ENCODE measurements around the gene BCAT1. TPM values are rescaled to one million over a fixed set of nuclear protein-coding genes. Genes with fewer than 3 reads are reported as not detected.

Gene BCAT1
- total and polyA plus RNA-seq, 2 of the 8 experiments (the other 6 are each of a cell fraction or from before 2014, with no cell fraction given) = 19.7 to 263 TPM

DNA sequence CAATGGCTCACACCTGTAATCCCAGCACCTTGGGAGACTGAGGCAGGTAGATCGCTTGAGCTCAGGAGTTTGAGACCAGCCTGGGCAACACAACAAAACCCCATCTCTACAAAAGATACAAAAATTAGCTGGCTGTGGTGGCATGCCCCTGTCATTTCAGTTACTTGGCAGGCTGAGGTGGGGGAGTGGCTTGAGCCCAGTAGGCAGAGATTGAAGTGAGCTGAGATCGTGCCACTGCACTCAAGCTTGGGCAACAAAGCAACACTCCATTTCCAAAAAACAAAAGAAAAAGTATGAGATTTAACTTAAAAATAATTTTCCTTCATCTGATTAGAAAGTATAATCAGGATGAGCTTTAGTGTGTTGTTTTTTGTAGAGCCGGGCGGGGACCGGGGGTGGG is 47.9 kb upstream of the BCAT1 start (continued):
- TF ChIP-seq, protein P1, sequence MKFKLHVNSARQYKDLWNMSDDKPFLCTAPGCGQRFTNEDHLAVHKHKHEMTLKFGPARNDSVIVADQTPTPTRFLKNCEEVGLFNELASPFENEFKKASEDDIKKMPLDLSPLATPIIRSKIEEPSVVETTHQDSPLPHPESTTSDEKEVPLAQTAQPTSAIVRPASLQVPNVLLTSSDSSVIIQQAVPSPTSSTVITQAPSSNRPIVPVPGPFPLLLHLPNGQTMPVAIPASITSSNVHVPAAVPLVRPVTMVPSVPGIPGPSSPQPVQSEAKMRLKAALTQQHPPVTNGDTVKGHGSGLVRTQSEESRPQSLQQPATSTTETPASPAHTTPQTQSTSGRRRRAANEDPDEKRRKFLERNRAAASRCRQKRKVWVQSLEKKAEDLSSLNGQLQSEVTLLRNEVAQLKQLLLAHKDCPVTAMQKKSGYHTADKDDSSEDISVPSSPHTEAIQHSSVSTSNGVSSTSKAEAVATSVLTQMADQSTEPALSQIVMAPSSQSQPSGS (IDR thresholded peaks at IDR 0.05; ENCODE audit: low read length) = no peak
- no peak for TF ChIP-seq CTCF (IDR thresholded peaks at IDR 0.05; ENCODE audit: control extremely low read depth in 1 of 3, insufficient read depth in 1 of 3, low read depth in 1 of 3, low read length in 3 of 3)
- TF ChIP-seq ASH2L (IDR thresholded peaks at IDR 0.05; ENCODE audit: low read length) = no peak
- TF ChIP-seq CBX5 (IDR thresholded peaks at IDR 0.05; ENCODE audit: low read depth, low read length) = no peak
- no peak for TF ChIP-seq SP2 (IDR thresholded peaks at IDR 0.05; ENCODE audit: low read length)
- no peak for TF ChIP-seq RAD21 (IDR thresholded peaks at IDR 0.05 in 1 of 2, conservative IDR thresholded peaks at IDR 0.05 in 1 of 2; ENCODE audit: low read depth in 2 of 2, low read length in 2 of 2)
- no peak for TF ChIP-seq POLR2AphosphoS5 (IDR thresholded peaks at IDR 0.05; ENCODE audit: low read depth, low read length)

Data from H1 (cell line).